GM18867 (cell line): Measurements from ENCODE around the gene KCTD13.
"Not testable (repeated sequence)": the region's sequence is repeated elsewhere in the genome, so short reads cannot be mapped to it uniquely, and the experiment has no call there.

Source experiments
- ATAC-seq: cut with Tn5 transposase; IDR thresholded peaks from one replicate; pipeline ENCODE4 v1.9.1; 2021; ENCODE audit warnings: mild to moderate bottlenecking, moderate library complexity; ENCODE audit not compliant: unreplicated experiment

Gene KCTD13

GRCh38 chr16:29883987-29884386 lies 42.0 kb downstream of the KCTD13 start:
- no peak for ATAC-seq

DNA sequence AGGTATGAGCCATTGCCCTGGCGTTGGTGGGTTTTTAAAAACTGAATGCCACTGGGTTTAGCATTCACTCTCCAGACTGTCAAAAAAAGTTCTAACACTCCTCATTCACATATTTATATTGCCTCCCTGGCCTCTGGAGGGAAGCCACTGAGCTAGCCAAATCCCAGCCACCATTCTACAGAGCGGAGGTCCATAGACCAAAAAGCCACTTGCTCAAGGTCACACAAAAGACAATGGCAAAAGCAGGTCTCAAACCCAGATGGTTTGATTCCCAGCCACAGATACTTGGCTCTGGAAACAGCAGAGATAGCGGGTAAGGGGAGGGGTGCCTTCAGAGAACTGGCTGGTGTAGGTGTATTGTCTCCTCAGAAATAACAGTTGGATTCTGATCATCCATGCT lies 45.0 kb downstream of the KCTD13 start:
- ATAC-seq, result no peak

- no peak for ATAC-seq
Observed at GRCh38 chr16:29878172-29878571, 47.9 kb downstream of the KCTD13 start.

DNA sequence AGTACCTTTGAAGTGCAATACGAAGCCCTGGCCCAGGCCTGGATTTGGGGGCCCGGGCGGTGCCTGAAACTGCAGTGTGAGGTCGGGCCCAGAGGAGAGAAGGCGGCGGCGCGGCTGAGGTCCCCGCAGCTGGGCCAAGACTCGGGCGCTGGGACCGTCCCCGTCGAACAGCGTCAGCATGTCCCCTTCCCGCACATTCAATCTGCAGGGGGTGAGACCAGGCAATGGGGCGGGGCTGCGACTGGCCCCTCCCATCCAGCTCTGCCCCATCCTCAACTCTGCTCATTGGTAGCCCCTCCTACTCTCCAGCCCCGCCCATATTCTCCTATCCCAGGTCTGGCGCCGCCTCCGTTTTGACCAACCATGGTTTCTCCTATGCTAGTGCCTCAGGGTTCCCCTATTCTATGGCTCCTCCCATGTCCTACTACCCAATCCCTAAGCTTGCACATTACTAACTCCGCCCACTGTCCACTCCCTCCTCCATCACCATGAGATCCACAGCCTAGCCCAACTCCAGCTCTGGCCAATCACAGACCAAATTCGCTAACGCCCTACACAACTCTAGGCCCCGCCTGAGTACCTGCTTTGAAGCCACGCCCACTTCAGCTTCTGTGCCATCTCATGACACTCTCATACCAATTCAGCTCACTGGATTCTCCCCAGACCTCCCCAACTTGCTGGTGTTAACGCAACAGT lies 48.6 kb downstream of the KCTD13 start:
- ATAC-seq, result no peak

GRCh38 chr16:29876594-29877249 lies 49.3 kb downstream of the KCTD13 start:
- ATAC-seq, result no peak

- ATAC-seq, result no peak
Observed at GRCh38 chr16:29876217-29876593, 49.8 kb downstream of the KCTD13 start.

GRCh38 chr16:29875206-29875605 lies 50.8 kb downstream of the KCTD13 start:
- ATAC-seq, result no peak

GRCh38 chr16:29873319-29873718 lies 52.7 kb downstream of the KCTD13 start:
- ATAC-seq, result no peak

GRCh38 chr16:29871822-29872546 lies 54.0 kb downstream of the KCTD13 start:
- no peak for ATAC-seq

DNA sequence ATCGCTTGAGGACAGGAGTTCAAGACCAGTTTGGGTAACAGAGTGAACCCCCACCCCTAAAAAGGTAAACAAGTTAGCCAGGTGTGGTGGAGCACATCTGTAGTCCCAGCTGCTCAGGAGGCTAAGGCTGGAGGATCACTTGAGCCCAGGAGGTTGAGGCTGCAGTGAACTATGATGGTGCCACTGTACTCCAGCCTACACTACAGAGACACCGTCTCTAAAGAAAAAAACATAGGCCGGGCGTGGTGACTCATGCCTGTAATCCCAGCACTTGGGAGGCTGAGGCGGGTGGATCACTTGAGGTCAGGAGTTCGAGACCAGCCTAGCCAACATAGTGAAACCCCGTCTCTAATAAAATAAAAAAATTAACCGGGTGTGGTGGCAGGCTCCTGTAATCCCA lies 57.0 kb downstream of the KCTD13 start:
- ATAC-seq, result not testable (repeated sequence)

- ATAC-seq, result no peak
Observed at GRCh38 chr16:29868396-29869009, 57.5 kb downstream of the KCTD13 start.

DNA sequence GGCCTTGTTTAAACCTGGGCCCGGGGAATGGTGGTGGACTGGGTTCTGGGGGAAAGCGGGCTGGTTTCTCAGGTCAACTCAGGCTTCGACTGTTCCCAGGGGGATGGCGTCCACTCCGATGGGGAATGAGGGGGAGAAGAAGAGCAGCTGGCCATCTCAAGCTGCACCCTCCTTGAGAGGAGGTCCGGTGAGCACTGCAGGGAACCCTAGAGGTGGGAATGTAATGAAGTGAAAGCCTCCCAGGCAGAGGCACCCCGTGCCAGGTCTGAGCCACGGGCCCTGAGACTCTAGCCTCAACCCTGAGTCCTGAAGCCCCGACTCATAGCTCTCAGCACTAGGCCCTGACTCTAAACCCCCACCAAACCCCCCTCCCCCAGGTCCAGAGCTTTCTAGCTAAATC lies 61.8 kb downstream of the KCTD13 start:
- no peak for ATAC-seq

GRCh38 chr16:29863669-29863984 lies 62.4 kb downstream of the KCTD13 start:
- ATAC-seq, result no peak

DNA sequence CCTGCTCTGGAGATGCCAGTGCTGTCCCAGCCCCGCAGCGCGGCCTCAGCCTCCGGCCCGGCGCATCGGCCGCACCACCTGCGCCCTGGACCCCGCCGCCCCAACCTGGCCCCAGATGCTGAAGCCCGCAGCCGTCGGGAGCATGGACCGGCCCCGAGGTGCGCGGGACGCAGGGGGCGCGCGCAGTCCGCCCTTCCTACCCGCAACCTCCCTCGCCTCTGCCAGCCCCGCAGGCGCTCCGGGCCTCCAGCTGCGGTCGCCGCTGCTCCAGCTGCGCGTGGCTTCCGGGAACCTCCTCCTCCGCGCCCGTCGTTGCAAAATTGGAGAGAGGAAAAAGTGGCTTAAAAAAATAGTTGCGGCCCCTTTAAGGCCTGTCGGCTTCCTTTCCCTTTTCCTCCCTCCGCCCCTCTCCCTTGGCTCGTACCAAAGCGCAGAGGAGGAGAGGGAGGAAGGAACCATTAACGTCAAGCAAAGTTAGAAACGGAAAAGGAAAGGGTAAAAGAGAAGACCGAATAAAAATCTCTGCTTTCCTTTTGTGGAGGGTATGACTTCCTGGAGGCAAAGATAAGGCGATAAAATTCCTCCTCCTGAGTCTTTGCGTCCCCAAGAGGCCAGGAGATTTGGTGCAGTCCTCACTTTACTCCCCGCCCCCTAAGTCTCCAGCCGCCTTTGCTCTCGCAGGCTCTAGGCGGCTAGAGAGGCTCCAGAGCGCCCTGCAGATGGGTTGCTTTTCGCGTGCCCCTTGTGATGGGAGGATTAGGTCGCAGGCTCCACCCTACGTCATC lies 63.0 kb downstream of the KCTD13 start, which contains the start of gene CDIPT:
Gene CDIPT, minus strand, starts transcription at position 343 of the 785 bp plus-strand sequence. CDS start 369 bp downstream, outside the sequence.
- ATAC-seq, result peak; percentile 88

DNA sequence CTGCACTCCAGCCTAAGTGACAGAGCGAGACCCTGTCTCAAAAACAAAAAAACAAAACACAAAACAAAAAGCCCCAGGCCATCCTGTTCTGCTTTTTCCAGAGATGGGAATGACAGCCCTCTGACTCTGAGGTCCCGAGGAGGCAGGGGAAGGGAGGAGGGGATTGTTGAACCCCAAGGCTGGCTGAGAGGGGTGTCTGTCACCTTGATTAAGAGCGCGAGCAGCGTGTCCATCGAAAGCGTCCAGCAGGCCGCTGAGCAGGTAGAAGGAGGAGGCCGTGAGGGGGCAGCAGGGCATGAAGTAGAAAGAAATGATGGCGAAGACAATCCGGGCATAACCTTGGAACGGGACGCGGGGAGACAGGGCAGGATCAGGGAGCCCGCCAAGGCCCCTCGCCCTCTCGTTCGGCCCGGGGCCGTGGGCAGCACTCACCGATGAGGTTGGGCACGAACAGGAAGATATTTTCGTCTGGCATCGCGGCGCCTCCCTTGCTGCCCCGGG lies 63.6 kb downstream of the KCTD13 start:
- ATAC-seq, result no peak

DNA sequence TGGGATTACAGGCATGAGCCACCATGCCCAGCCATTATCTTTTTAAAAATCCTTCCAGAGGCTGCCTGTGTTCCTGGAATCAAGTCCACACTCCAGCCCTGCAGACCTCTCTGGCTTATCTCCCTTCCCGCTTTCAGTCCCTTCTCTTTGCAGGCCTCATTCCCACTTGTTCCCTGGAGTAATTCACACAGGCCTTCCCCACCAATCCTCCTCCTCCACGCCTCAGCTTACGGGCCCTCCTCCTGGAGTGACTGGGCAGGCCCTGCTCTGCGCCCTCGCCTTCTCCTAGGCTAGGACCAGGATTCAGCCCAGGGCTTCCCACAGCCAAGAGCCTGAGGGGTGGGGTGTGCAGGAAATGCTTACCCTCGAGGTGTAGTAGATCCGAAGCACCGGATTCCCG lies 65.8 kb downstream of the KCTD13 start:
- ATAC-seq, result no peak

DNA sequence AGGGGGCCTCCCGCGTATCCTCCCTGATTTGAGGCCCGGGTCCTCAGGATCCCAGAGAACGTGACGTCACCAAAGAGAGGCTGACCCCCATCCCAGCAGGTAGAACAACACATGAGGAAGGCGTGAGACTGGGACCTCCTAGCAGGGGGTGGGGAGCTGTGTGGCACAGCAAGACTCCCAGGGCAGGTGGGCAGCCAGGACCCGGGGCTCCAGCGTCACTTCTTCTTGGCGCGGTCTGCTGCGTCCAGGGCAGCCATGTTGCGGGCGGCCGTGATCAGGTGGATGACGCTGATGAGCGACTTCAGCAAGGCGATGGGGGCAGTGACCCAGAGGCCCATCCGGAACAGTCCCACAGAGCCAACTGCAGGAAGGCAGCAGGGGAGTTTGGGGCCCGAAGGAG lies 67.1 kb downstream of the KCTD13 start:
- ATAC-seq, result no peak

- no peak for ATAC-seq
Observed at GRCh38 chr16:29858149-29858849, 67.7 kb downstream of the KCTD13 start.

DNA sequence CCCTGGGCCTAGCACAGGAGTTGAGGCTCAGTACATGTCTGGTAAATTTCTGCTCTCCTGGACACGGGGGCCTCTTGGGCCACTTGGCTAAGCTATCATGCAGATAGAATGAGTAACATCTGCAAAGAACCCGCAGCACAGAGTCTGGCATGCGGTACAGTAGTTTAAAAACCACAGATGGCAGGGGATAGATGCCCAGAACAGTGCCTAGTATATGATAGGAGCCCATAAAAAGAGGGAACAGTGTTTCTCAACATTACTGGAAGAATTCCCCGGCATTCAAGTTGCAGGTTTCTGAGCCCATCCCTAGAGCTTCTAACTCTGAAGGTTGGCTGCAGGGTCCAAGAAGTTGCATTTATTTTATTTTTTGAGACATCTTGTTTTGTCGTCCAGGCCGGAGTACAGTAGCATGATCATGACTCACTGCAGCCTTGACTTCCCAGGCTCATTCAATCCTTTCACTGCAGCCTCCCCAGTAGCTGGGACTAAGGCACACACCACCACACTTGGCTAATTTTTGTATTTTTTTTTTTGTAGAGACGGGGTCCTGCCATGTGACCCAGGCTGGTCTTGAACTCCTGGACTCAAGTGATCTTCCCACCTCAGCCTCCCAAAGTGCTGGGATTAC lies 68.8 kb downstream of the KCTD13 start:
- ATAC-seq, result no peak
